H9 (cell line): ENCODE results near the gene MICALL2. TPM values are rescaled to one million over a fixed set of nuclear protein-coding genes. Genes with fewer than 3 reads are reported as not detected.

ENCODE experiments used
- DNase-seq: peaks from one replicate; pipeline ENCODE4 v3.0.0-alpha.2; 2017
- H2AFZ ChIP-seq: one replicate; pipeline ENCODE4 v1.6.1; 2013; ENCODE audit warnings: mild to moderate bottlenecking, low read length, control low read depth, moderate library complexity
- H2AK5ac ChIP-seq: 2 replicates; pipeline ENCODE4 v1.6.1; 2013; ENCODE audit warnings: low read length, control low read depth, mixed read lengths; ENCODE audit not compliant: insufficient read length
- H2BK120ac ChIP-seq: one replicate; pipeline ENCODE4 v1.6.1; 2013; ENCODE audit warnings: low read depth, mild to moderate bottlenecking, low read length, control low read depth, inconsistent platforms; ENCODE audit not compliant: poor library complexity, severe bottlenecking
- H2BK12ac ChIP-seq: 2 replicates; pipeline ENCODE4 v1.6.1; 2013; ENCODE audit warnings: low read length, control low read depth, mixed read lengths, low read depth; ENCODE audit not compliant: insufficient read length
- H2BK15ac ChIP-seq: 2 replicates; pipeline ENCODE4 v1.6.1; 2013; ENCODE audit warnings: low read depth, low read length, control low read depth
- H2BK20ac ChIP-seq: one replicate; pipeline ENCODE4 v1.6.1; 2013; ENCODE audit warnings: low read depth, mild to moderate bottlenecking, low read length, control low read depth, inconsistent platforms; ENCODE audit not compliant: poor library complexity, severe bottlenecking
- H2BK5ac ChIP-seq: 2 replicates; pipeline ENCODE4 v1.6.1; 2013; ENCODE audit warnings: low read length, control low read depth, mixed read lengths; ENCODE audit not compliant: insufficient read length
- H3K14ac ChIP-seq: 2 replicates; pipeline ENCODE4 v1.6.1; 2013; ENCODE audit warnings: low read length, control low read depth; ENCODE audit not compliant: insufficient read depth
- H3K18ac ChIP-seq: 2 replicates; pipeline ENCODE4 v1.6.1; 2013; ENCODE audit warnings: low read depth, mild to moderate bottlenecking, mixed read lengths, low read length, control low read depth; ENCODE audit not compliant: insufficient read length
- H3K23ac ChIP-seq: 2 replicates; pipeline ENCODE4 v1.6.1; 2013; ENCODE audit warnings: low read length, control low read depth, mixed read lengths, low read depth; ENCODE audit not compliant: insufficient read length
- H3K23me2 ChIP-seq: 2 replicates; pipeline ENCODE4 v1.6.1; 2013; ENCODE audit warnings: low read depth, mild to moderate bottlenecking, mixed read lengths, low read length, control low read depth; ENCODE audit not compliant: insufficient read length, poor library complexity, severe bottlenecking
- H3K27ac ChIP-seq: 2 replicates; pipeline ENCODE4 v1.5.1; 2013; ENCODE audit warnings: low read length, control low read depth, mixed read lengths, low read depth; ENCODE audit not compliant: insufficient read length
- H3K27me3 ChIP-seq: 2 replicates; pipeline ENCODE4 v1.6.1; 2013; ENCODE audit warnings: low read length, control low read depth, inconsistent platforms; ENCODE audit not compliant: insufficient read depth
- H3K4ac ChIP-seq: 2 replicates; pipeline ENCODE4 v1.6.1; 2013; ENCODE audit warnings: low read depth, mild to moderate bottlenecking, control low read depth, inconsistent platforms, low read length, moderate library complexity
- H3K4me1 ChIP-seq: 2 replicates; pipeline ENCODE4 v1.6.1; 2013; ENCODE audit warnings: low read length, control low read depth, inconsistent platforms; ENCODE audit not compliant: insufficient read depth
- H3K4me2 ChIP-seq: 2 replicates; pipeline ENCODE4 v1.6.1; 2013; ENCODE audit warnings: low read length, control low read depth, mixed read lengths; ENCODE audit not compliant: insufficient read length, insufficient read depth
- H3K56ac ChIP-seq: 2 replicates; pipeline ENCODE4 v1.6.1; 2013; ENCODE audit warnings: low read depth, mild to moderate bottlenecking, mixed read lengths, low read length, control low read depth; ENCODE audit not compliant: insufficient read length
- H3K79me1 ChIP-seq: 2 replicates; pipeline ENCODE4 v1.6.1; 2013; ENCODE audit warnings: low read depth, mild to moderate bottlenecking, moderate library complexity, low read length, control low read depth, inconsistent platforms; ENCODE audit not compliant: insufficient read depth, poor library complexity, severe bottlenecking
- H3K79me2 ChIP-seq: 2 replicates; pipeline ENCODE4 v1.6.1; 2013; ENCODE audit warnings: low read length, control low read depth, inconsistent platforms; ENCODE audit not compliant: insufficient read depth
- H3K9ac ChIP-seq: 2 replicates; pipeline ENCODE4 v1.6.1; 2013; ENCODE audit warnings: low read length, control low read depth, mixed read lengths; ENCODE audit not compliant: insufficient read length; ENCODE audit errors: extremely low read depth
- H3K9me3 ChIP-seq: one replicate; pipeline ENCODE4 v1.6.1; 2013; ENCODE audit warnings: low read depth, low read length, inconsistent platforms; ENCODE audit not compliant: control insufficient read depth
- H3T11ph ChIP-seq: one replicate; pipeline ENCODE4 v1.6.1; 2013; ENCODE audit warnings: mild to moderate bottlenecking, low read length, control low read depth, inconsistent platforms
- H4K20me1 ChIP-seq: one replicate; pipeline ENCODE4 v1.6.1; 2013; ENCODE audit not compliant: control insufficient read depth, insufficient read length, insufficient read depth
- H4K5ac ChIP-seq: 2 replicates; pipeline ENCODE4 v1.6.1; 2013; ENCODE audit warnings: low read depth, mild to moderate bottlenecking, mixed read lengths, low read length, control low read depth; ENCODE audit not compliant: insufficient read length
- H4K8ac ChIP-seq: replicated peaks from 2 replicates; pipeline ENCODE4 v1.6.1; 2013; ENCODE audit warnings: low read length, control low read depth, mixed read lengths, low read depth; ENCODE audit not compliant: insufficient read length
- H4K91ac ChIP-seq: 2 replicates; pipeline ENCODE4 v1.6.1; 2013; ENCODE audit warnings: low read depth, mild to moderate bottlenecking, moderate library complexity, mixed read lengths, low read length, control low read depth; ENCODE audit not compliant: insufficient read length
- H3K27ac Mint-ChIP-seq, 3 experiments: 2 replicates in 2 of 3; 3 replicates in 1 of 3; pipeline ENCODE4 v1.8.0; 2020 to 2021; ENCODE audit warnings: mixed read lengths in 3 of 3, mild to moderate bottlenecking in 1 of 3, moderate library complexity in 1 of 3
- H3K27me3 Mint-ChIP-seq: 2 replicates; pipeline ENCODE4 v1.8.0; 2021; ENCODE audit warnings: low read depth, mild to moderate bottlenecking, moderate library complexity, mixed read lengths
- H3K36me3 Mint-ChIP-seq, 3 experiments: 2 replicates in 2 of 3; 3 replicates in 1 of 3; pipeline ENCODE4 v1.8.0; 2020 to 2021; ENCODE audit warnings: low read depth in 3 of 3, mixed read lengths in 3 of 3; ENCODE audit not compliant: insufficient read depth in 1 of 3
- H3K4me1 Mint-ChIP-seq, 2 experiments: 2 replicates each; pipeline ENCODE4 v1.8.0; 2020; ENCODE audit warnings: mixed read lengths in 2 of 2
- H3K4me3 Mint-ChIP-seq, 2 experiments: 2 replicates in 1 of 2; 3 replicates in 1 of 2; pipeline ENCODE4 v1.8.0; 2020 to 2021; ENCODE audit warnings: mild to moderate bottlenecking in 2 of 2, mixed read lengths in 2 of 2, moderate library complexity in 1 of 2
- H3K9me3 Mint-ChIP-seq, 2 experiments: 2 replicates in 1 of 2; 3 replicates in 1 of 2; pipeline ENCODE4 v1.8.0; 2020; ENCODE audit warnings: mild to moderate bottlenecking in 2 of 2, mixed read lengths in 2 of 2, moderate library complexity in 1 of 2
- WGBS: extraction: QIAGEN DNeasy Blood & Tissue Kit; methylation state at CpG from one replicate; pipeline ENCODE4 v1.1.7; 2013; ENCODE audit warnings: missing lambda C conversion rate, low lambda C conversion rate, mixed read lengths; ENCODE audit not compliant: insufficient read length; ENCODE audit errors: extremely low coverage; 5-methylcytosine and 5-hydroxymethylcytosine counted together
- long read RNA-seq: library from polyadenylated mRNA; unstranded; transcript quantifications from one replicate; pipeline ENCODE4 v2.0.0, GENCODE V29; 2020
- total RNA-seq: library from RNA; stranded (reverse); gene quantifications from 2 replicates; pipeline ENCODE4 v1.2.1, GENCODE V29; 2021
- TF ChIP-seq, protein P1 (sequence below): fragments of 200-600 bp; sonication (generic); conservative IDR thresholded peaks from 3 replicates; pipeline ENCODE4 v1.8.0; 2021; ENCODE audit warnings: antibody characterized with exemption, mild to moderate bottlenecking

Gene MICALL2
- total RNA-seq: 7.1 and 8.4 TPM in 2 replicates
- long read RNA-seq, transcript MICALL2-201 (17 exons, 3,121 nt): major isoform, 7 of 15 reads
- long read RNA-seq, partial matches to known transcripts: 0 of 15 reads
- long read RNA-seq, other reads (novel, unspliced or antisense): 7 of 15 reads

- Mint-ChIP-seq H3K9me3 (no peaks in the 10 kb centered on the region), H3K4me1 (peaks cover 12 to 36% of the 10 kb centered on the region in 2 experiments), H3K27me3 (peaks cover 5% of the 10 kb centered on the region), H3K27ac (no peak within 1 kb of the TSS), H3K36me3 (no peaks in the 10 kb centered on the region), H3K4me3 (peak within 1 kb of the TSS; percentile 54 to 75)
- Histone ChIP-seq H2BK5ac (no peak within 1 kb of the TSS), H3T11ph (no peak within 1 kb of the TSS), H2BK120ac (no peak within 1 kb of the TSS), H3K27me3 (no peaks in the 10 kb centered on the region), H3K23me2 (peaks cover 8% of the 10 kb centered on the region), H2BK15ac (no peak within 1 kb of the TSS; the same call in 1 of the 2 replicates), H3K27ac (no peak within 1 kb of the TSS), H3K9me3 (no peaks in the 10 kb centered on the region), H3K18ac (peak within 1 kb of the TSS; percentile 11), H2AFZ (no peak within 1 kb of the TSS), H3K56ac (no peak within 1 kb of the TSS), H2BK20ac (no peak within 1 kb of the TSS), H3K79me2 (no peaks in the 10 kb centered on the region), H3K14ac (peak within 1 kb of the TSS; percentile 65; the same call in 1 of the 2 replicates), H3K4me1 (no peaks in the 10 kb centered on the region; the same call in 1 of the 2 replicates), H3K4ac (no peak within 1 kb of the TSS), H2BK12ac (no peak within 1 kb of the TSS), H3K4me2 (peak within 1 kb of the TSS; percentile 91), H4K5ac (no peak within 1 kb of the TSS), H4K8ac (no peak within 1 kb of the TSS), H4K20me1 (no peaks in the 10 kb centered on the region), H3K79me1 (no peaks in the 10 kb centered on the region), H4K91ac (no peak within 1 kb of the TSS), H3K23ac (no peak within 1 kb of the TSS), H2AK5ac (no peak within 1 kb of the TSS), H3K9ac (no peak within 1 kb of the TSS)
- DNase-seq: no peak
- TF ChIP-seq, protein P1, sequence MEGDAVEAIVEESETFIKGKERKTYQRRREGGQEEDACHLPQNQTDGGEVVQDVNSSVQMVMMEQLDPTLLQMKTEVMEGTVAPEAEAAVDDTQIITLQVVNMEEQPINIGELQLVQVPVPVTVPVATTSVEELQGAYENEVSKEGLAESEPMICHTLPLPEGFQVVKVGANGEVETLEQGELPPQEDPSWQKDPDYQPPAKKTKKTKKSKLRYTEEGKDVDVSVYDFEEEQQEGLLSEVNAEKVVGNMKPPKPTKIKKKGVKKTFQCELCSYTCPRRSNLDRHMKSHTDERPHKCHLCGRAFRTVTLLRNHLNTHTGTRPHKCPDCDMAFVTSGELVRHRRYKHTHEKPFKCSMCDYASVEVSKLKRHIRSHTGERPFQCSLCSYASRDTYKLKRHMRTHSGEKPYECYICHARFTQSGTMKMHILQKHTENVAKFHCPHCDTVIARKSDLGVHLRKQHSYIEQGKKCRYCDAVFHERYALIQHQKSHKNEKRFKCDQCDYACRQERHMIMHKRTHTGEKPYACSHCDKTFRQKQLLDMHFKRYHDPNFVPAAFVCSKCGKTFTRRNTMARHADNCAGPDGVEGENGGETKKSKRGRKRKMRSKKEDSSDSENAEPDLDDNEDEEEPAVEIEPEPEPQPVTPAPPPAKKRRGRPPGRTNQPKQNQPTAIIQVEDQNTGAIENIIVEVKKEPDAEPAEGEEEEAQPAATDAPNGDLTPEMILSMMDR: no peak
- no CpG with 5 or more reads among the region's 69 CpGs for WGBS
These were observed at the start of gene MICALL2 for GRCh38 chr7:1458683-1459511. Gene MICALL2 (minus strand): TSS chr7:1459470. CDS start chr7:1459326, 144 bp downstream.
